ENCODE data around the gene RHOH.
A peak's percentile ranks its signal among the peaks of the same experiment; 100 is the strongest.

The RHOH gene

DNA sequence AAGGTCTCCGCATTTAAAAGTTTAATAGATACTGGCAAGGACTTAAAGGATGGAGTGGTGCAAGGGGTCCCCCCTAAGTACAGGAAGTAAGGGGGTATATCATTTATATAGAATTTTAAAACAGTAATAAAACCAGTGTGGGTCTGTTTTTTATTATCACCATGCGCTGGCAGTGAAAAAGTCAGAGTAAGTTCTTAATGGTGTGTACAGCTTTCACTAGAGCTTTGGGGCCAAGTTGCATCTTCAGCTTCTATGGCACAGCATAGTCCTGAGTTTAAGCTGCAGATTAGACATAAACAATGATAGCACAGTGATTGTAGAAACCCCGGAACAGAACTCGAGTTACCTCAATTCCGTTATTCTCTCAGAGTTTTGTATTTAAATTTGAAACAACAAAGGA, 27.6 kb downstream of the RHOH start:
- TF ChIP-seq EZH2phosphoT487 (IDR thresholded peaks at IDR 0.05; ENCODE audit: borderline replicate concordance, low read length) (no peak), CTCF (IDR thresholded peaks at IDR 0.05; ENCODE audit: low read depth, low read length, poor library complexity, severe bottlenecking) (no peak)
- Histone ChIP-seq H3K36me3 (ENCODE audit: control insufficient read depth, low read length) (peaks cover 97% of the 10 kb centered on the region), H3K4me1 (ENCODE audit: control insufficient read depth, low read length) (peaks cover 98% of the 10 kb centered on the region), H3K79me2 (ENCODE audit: control insufficient read depth, low read length) (peaks cover 100% of the 10 kb centered on the region), H3K9me2 (replicated peaks; ENCODE audit: control insufficient read depth, low read length) (no peaks in the 10 kb centered on the region), H3K9me3 (ENCODE audit: control insufficient read depth, insufficient read depth, low read length) (no peaks in the 10 kb centered on the region), H3K27me3 (ENCODE audit: control insufficient read depth, low read length) (no peaks in the 10 kb centered on the region), H3K4me2 (ENCODE audit: low read length) (peak overlapping the region; percentile 21), H3K27ac (ENCODE audit: low read depth, low read length) (no peak overlapping the region), H4K20me1 (ENCODE audit: control insufficient read depth, insufficient read depth, low read depth, low read length) (peaks cover 60% of the 10 kb centered on the region), H3K4me3 (ENCODE audit: low read length) (no peak overlapping the region), H3F3A (ENCODE audit: control insufficient read depth, insufficient read depth) (peaks cover 66% of the 10 kb centered on the region)

- peaks cover 100% of the 10 kb centered on the region for H3K79me2 ChIP-seq (ENCODE audit: control insufficient read depth, low read length)
- no peak for TF ChIP-seq CTCF (IDR thresholded peaks at IDR 0.05; ENCODE audit: low read depth, low read length, poor library complexity, severe bottlenecking)
- no peak for TF ChIP-seq EZH2phosphoT487 (IDR thresholded peaks at IDR 0.05; ENCODE audit: borderline replicate concordance, low read length)
- no peaks in the 10 kb centered on the region for H3K9me3 ChIP-seq (ENCODE audit: control insufficient read depth, insufficient read depth, low read length)
- peaks cover 97% of the 10 kb centered on the region for H3K36me3 ChIP-seq (ENCODE audit: control insufficient read depth, low read length)
- peaks cover 69% of the 10 kb centered on the region for H3F3A ChIP-seq (ENCODE audit: control insufficient read depth, insufficient read depth)
- no peaks in the 10 kb centered on the region for H3K27me3 ChIP-seq (ENCODE audit: control insufficient read depth, low read length)
- H3K4me2 ChIP-seq (ENCODE audit: low read length), result peak overlapping the region; percentile 34
- H4K20me1 ChIP-seq (ENCODE audit: control insufficient read depth, insufficient read depth, low read depth, low read length), result peaks cover 66% of the 10 kb centered on the region
- H3K27ac ChIP-seq (ENCODE audit: low read depth, low read length), result no peak overlapping the region
- H3K4me3 ChIP-seq (ENCODE audit: low read length), result no peak overlapping the region
- peaks cover 98% of the 10 kb centered on the region for H3K4me1 ChIP-seq (ENCODE audit: control insufficient read depth, low read length)
- H3K9me2 ChIP-seq (replicated peaks; ENCODE audit: control insufficient read depth, low read length), result no peaks in the 10 kb centered on the region
Measured at GRCh38 chr4:40225497-40225896, 28.7 kb downstream of the RHOH start.

DNA sequence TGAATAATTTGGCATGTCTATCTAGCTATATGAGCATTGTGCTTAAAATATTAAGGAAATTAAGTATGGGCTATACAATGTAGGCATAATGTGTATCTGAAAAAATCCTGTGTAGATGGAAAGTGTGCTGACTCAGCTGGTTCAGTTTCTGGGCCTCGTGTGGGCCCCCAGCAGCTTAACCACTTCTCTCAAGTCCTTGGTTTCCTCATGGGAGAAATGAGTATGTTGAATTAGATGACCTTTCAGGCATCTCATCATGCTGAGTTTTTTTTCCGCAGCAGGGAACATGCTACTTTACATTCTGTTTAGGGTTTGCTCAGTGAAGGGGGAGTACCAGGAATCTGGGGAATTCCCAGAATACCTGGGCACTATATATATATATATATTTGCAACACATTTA, 30.5 kb downstream of the RHOH start:
- H3K27ac ChIP-seq (ENCODE audit: low read depth, low read length), result 0 out of 2 replicates have a peak overlapping the region, but pooled peaks have one; percentile 7
- H3F3A ChIP-seq (ENCODE audit: control insufficient read depth, insufficient read depth), result peaks cover 67% of the 10 kb centered on the region
- H3K79me2 ChIP-seq (ENCODE audit: control insufficient read depth, low read length), result peaks cover 100% of the 10 kb centered on the region
- H3K27me3 ChIP-seq (ENCODE audit: control insufficient read depth, low read length), result no peaks in the 10 kb centered on the region
- peaks cover 66% of the 10 kb centered on the region for H4K20me1 ChIP-seq (ENCODE audit: control insufficient read depth, insufficient read depth, low read depth, low read length)
- TF ChIP-seq CTCF (IDR thresholded peaks at IDR 0.05; ENCODE audit: low read depth, low read length, poor library complexity, severe bottlenecking) (no peak), EZH2phosphoT487 (IDR thresholded peaks at IDR 0.05; ENCODE audit: borderline replicate concordance, low read length) (no peak)
- peaks cover 98% of the 10 kb centered on the region for H3K4me1 ChIP-seq (ENCODE audit: control insufficient read depth, low read length)
- H3K9me3 ChIP-seq (ENCODE audit: control insufficient read depth, insufficient read depth, low read length), result no peaks in the 10 kb centered on the region
- H3K9me2 ChIP-seq (replicated peaks; ENCODE audit: control insufficient read depth, low read length), result no peaks in the 10 kb centered on the region
- H3K36me3 ChIP-seq (ENCODE audit: control insufficient read depth, low read length), result peaks cover 97% of the 10 kb centered on the region
- H3K4me3 ChIP-seq (ENCODE audit: low read length), result no peak overlapping the region
- H3K4me2 ChIP-seq (ENCODE audit: low read length), result peak overlapping the region; percentile 41

All from DOHH2 (cell line).